ENCODE results near the gene HTR7.

Gene HTR7

DNA sequence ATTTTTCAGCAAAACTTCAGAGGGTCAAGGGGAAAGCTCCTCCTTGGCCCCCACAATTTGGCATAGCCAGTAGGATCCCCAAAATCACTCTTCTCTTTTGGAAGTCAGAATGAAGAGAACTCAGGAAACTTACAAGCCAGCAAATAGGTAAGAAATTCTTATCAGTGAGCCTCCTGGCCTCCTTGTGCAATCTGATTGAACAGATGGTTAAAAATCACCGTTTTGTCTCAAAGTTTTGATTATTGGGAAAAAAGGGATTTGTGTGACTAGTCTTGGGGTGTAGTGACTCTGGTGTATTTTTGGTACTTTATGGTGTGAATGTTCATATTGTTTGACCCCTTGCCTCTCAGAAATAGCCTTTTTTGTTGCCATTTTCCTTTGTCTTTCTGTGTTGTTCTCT lies 56.2 kb downstream of the HTR7 start:
- TF ChIP-seq, protein P1, sequence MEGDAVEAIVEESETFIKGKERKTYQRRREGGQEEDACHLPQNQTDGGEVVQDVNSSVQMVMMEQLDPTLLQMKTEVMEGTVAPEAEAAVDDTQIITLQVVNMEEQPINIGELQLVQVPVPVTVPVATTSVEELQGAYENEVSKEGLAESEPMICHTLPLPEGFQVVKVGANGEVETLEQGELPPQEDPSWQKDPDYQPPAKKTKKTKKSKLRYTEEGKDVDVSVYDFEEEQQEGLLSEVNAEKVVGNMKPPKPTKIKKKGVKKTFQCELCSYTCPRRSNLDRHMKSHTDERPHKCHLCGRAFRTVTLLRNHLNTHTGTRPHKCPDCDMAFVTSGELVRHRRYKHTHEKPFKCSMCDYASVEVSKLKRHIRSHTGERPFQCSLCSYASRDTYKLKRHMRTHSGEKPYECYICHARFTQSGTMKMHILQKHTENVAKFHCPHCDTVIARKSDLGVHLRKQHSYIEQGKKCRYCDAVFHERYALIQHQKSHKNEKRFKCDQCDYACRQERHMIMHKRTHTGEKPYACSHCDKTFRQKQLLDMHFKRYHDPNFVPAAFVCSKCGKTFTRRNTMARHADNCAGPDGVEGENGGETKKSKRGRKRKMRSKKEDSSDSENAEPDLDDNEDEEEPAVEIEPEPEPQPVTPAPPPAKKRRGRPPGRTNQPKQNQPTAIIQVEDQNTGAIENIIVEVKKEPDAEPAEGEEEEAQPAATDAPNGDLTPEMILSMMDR (IDR thresholded peaks at IDR 0.05; ENCODE audit: control extremely low read depth, extremely low read depth, low read depth, missing control alignments), result no peak

DNA sequence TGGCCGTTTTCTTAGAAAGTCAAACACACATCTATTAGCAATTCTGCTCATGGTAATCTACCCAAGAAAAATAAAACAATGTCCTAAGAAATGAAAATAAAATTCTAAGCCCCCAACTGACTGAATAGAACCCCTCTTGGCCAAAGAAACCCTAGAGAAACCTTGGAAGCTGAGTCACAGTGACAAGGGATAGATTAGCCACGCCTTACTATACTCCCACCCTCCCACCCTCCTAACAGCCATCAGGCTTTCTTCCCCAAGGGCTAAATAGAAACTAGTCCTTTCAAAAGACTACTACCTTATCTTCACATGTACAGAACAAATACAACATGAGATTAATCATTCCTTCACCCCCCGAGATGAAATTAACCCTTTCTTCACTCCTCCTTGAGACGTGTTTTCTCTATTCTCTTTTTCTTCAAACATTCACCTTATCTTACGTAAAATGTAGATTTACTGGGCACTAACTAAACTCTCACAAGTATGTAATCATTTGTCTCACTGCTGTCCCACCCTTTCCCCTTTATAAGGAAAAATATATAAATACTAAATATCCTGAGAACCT lies 57.5 kb downstream of the HTR7 start:
- ChIA-PET POLR2A (no interaction called here), CTCF (interaction anchor here (0.6 to 1.3 kb wide), 5 partner anchors 13 to 1009 kb away, joined by 3 to 10 read pairs (median 3); no protein-coding TSS in a partner anchor)
- TF ChIP-seq, protein P1 (IDR thresholded peaks at IDR 0.05; ENCODE audit: control extremely low read depth, extremely low read depth, low read depth, missing control alignments), result no peak
- DNase-seq (ENCODE audit: extremely low spot score), result no peak

More for the DNA sequence above, 56.2 kb downstream of the HTR7 start:
- ChIA-PET CTCF (interaction anchor here (0.9 to 1.3 kb wide), 3 partner anchors 14 to 52 kb away, joined by 3 to 10 read pairs (median 3); no protein-coding TSS in a partner anchor), POLR2A (no interaction called here)
- no peak for DNase-seq (ENCODE audit: extremely low spot score)

DNA sequence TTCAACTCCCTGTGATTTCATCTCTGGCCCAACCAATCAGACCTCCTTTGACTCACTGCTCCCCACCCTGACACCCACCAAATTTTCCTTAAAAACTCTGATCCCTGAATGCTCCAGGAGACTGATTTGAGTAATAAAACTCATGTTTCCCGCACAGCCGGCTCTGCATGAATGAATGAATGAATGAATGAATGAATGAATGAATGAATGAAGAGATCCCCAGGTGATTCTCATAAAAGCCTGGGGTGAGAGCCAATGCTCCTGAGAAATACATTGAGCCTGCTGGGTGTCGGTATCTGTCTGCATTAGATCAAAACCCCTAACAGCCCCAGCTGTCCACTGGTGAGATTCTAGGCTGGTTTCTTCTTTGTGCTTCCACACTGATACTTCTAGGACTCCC lies 58.7 kb downstream of the HTR7 start:
- CTCF ChIA-PET, result interaction anchor here (0.9 to 1.3 kb wide), 2 partner anchors 8 to 11 kb away, joined by 3 to 4 read pairs; no protein-coding TSS in a partner anchor
- POLR2A ChIA-PET, result no interaction called here

DNA sequence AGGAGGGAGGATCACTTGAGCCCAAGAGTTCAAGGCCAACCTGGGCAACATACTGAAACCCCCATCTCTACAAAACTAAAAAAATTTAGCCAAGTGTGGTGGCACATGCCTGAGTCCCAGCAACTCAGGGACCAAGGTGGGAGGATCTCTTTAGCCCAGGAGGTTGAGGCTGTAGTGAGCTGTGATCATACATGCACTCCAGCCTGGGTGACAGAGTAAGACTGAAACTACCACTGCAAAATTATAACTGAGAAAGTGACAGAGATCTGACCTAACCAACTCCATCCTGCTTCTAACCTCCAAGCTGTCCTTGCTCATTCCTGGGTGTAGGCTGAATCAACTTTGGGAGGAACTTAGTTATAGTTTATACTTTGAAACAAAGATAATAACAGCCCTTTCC lies 59.4 kb downstream of the HTR7 start:
- TF ChIP-seq, protein P1 (IDR thresholded peaks at IDR 0.05; ENCODE audit: control extremely low read depth, extremely low read depth, low read depth, missing control alignments), result no peak
- DNase-seq (ENCODE audit: extremely low spot score), result no peak
- ChIA-PET CTCF (interaction anchor here (0.7 to 1.3 kb wide), 2 partner anchors 9 to 11 kb away, joined by 3 read pairs; no protein-coding TSS in a partner anchor), POLR2A (no interaction called here)

More for the DNA sequence above, 58.7 kb downstream of the HTR7 start:
- TF ChIP-seq, protein P1 (IDR thresholded peaks at IDR 0.05; ENCODE audit: control extremely low read depth, extremely low read depth, low read depth, missing control alignments), result no peak
- no peak for DNase-seq (ENCODE audit: extremely low spot score)

DNA sequence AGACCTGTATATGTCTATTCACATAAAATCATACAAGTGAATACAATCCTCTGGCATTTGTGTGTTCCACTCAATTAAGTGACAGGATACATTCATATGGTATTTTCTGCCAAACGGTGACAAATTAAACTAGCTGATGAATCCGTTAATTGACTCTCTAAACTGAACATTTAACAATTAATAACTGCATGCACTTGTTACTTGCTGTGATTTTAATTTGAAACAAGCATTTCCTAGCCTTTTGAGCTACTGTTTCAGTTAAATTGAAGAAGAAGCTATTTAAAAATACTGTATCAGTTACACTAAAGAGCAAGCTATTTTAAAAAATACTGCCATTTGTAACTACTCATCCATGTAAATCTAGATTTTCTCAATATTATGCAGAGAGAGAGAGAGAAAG lies 67.4 kb downstream of the HTR7 start:
- ChIA-PET CTCF (interaction anchor here (0.9 kb wide), 1 partner anchor 39 kb away, joined by 3 read pairs; no protein-coding TSS in a partner anchor), POLR2A (no interaction called here)
- TF ChIP-seq, protein P1 (IDR thresholded peaks at IDR 0.05; ENCODE audit: control extremely low read depth, extremely low read depth, low read depth, missing control alignments), result no peak
- no peak for DNase-seq (ENCODE audit: extremely low spot score)

DNA sequence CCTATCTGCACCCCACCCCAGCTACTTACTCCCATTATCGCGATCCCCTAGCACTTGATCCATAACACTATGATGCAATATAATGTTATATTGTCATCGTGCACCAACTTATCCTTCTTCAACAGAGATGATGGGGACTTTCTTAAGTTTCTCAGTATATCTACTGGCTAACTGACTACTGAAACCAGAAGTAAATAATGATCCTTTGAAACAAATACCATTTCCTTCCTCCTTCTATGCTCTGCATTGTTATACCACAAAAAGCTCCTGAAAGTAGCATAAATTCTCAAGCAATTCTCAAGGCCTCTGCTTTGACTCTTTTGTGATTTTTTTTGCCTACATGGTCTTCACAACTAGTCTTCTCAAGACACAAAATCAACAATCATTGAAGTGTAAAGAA lies 68.9 kb downstream of the HTR7 start:
- CTCF ChIA-PET, result interaction anchor here (1.0 to 3.2 kb wide), 12 partner anchors 10 to 998 kb away, joined by 3 to 21 read pairs (median 5); no protein-coding TSS in a partner anchor
- POLR2A ChIA-PET, result no interaction called here
- no peak for DNase-seq (ENCODE audit: extremely low spot score)
- TF ChIP-seq, protein P1 (IDR thresholded peaks at IDR 0.05; ENCODE audit: control extremely low read depth, extremely low read depth, low read depth, missing control alignments), result no peak

All from GM10248 (cell line).